A673 (cell line): Measurements from ENCODE around the gene SLC24A4. TPM values are rescaled to one million over a fixed set of nuclear protein-coding genes. Genes with fewer than 3 reads are reported as not detected.

Experiments used
- BruUV-seq: library from RNA; stranded (reverse); fragments of 400-500 nt; replicated peaks from 2 replicates; lab custom pipeline; 2021; lab: Mats Ljungman, UMichigan
- CTCF ChIA-PET: fragments of 300-600 bp; sonication (Branson Sonifier 250); formaldehyde crosslinking; loops from one replicate; lab custom pipeline; 2022; ENCODE audit warnings: antibody characterized with exemption; lab: Charles Lee
- POLR2A ChIA-PET: fragments of 300-600 bp; sonication (Branson Sonifier 250); formaldehyde crosslinking; loops from one replicate; lab custom pipeline; 2022; ENCODE audit warnings: antibody characterized with exemption; ENCODE audit not compliant: low non-redundant PET; lab: Charles Lee
- DNase-seq: peaks from one replicate; pipeline ENCODE4 v3.0.0-alpha.2; 2015; ENCODE audit warnings: low spot score
- H3K27ac ChIP-seq: fragments of 200-600 bp; sonication (generic); 2 replicates; pipeline ENCODE4 v1.5.1; 2016; ENCODE audit warnings: mixed run types, low read depth, mild to moderate bottlenecking, mixed read lengths, antibody characterized with exemption, low read length; ENCODE audit not compliant: poor library complexity, severe bottlenecking
- H3K27me3 ChIP-seq: fragments of 200-600 bp; sonication (generic); replicated peaks from 2 replicates; pipeline ENCODE4 v1.6.1; 2017; ENCODE audit warnings: mixed run types, low read depth, mild to moderate bottlenecking, mixed read lengths, antibody characterized with exemption, low read length; ENCODE audit not compliant: insufficient read depth, poor library complexity
- H3K36me3 ChIP-seq: fragments of 200-600 bp; sonication (generic); 2 replicates; pipeline ENCODE4 v1.6.1; 2016; ENCODE audit warnings: mixed run types, mild to moderate bottlenecking, mixed read lengths, antibody characterized with exemption, low read length; ENCODE audit not compliant: insufficient read depth, poor library complexity, severe bottlenecking
- H3K4me1 ChIP-seq: fragments of 200-600 bp; sonication (generic); 2 replicates; pipeline ENCODE4 v1.6.1; 2017; ENCODE audit warnings: mixed run types, mild to moderate bottlenecking, mixed read lengths, antibody characterized with exemption, low read length; ENCODE audit not compliant: insufficient read depth, poor library complexity, severe bottlenecking
- H3K4me3 ChIP-seq: fragments of 200-600 bp; sonication (generic); 2 replicates; pipeline ENCODE4 v1.5.1; 2016; ENCODE audit warnings: low read depth, mixed run types, mild to moderate bottlenecking, mixed read lengths, low read length; ENCODE audit not compliant: poor library complexity, severe bottlenecking
- H3K9me3 ChIP-seq: fragments of 200-600 bp; sonication (generic); 2 replicates; pipeline ENCODE4 v1.6.1; 2016; ENCODE audit warnings: mixed run types, low read depth, mild to moderate bottlenecking, mixed read lengths, antibody characterized with exemption, low read length; ENCODE audit not compliant: poor library complexity, severe bottlenecking
- EZH2 ChIP-seq: fragments of 200-600 bp; sonication (generic); IDR thresholded peaks from 2 replicates; pipeline ENCODE4 v1.6.1; 2017; ENCODE audit warnings: borderline replicate concordance, low read depth, mild to moderate bottlenecking, mixed read lengths, antibody characterized with exemption, low read length; ENCODE audit not compliant: poor library complexity, severe bottlenecking
- intact Hi-C: fragments of 100-400 bp; cut with micrococcal nuclease; formaldehyde crosslinking; loops from one replicate; pipeline ENCODE4 v1.10.0; 2022; ENCODE audit not compliant: unreplicated experiment
- total RNA-seq: library from RNA; stranded (reverse); gene quantifications from 2 replicates; pipeline ENCODE4 v1.2.3, GENCODE V29; 2021
- TF ChIP-seq, protein P1 (sequence below): fragments of 300-800, 200-600 bp; sonication (generic); conservative IDR thresholded peaks from 2 replicates; pipeline ENCODE4 v1.5.1; 2017; ENCODE audit warnings: low read depth, mild to moderate bottlenecking, antibody characterized with exemption, low read length, moderate library complexity, mixed read lengths

SLC24A4 gene
- total RNA-seq, 1 experiment from 2014 or later = 0.15 TPM

DNA sequence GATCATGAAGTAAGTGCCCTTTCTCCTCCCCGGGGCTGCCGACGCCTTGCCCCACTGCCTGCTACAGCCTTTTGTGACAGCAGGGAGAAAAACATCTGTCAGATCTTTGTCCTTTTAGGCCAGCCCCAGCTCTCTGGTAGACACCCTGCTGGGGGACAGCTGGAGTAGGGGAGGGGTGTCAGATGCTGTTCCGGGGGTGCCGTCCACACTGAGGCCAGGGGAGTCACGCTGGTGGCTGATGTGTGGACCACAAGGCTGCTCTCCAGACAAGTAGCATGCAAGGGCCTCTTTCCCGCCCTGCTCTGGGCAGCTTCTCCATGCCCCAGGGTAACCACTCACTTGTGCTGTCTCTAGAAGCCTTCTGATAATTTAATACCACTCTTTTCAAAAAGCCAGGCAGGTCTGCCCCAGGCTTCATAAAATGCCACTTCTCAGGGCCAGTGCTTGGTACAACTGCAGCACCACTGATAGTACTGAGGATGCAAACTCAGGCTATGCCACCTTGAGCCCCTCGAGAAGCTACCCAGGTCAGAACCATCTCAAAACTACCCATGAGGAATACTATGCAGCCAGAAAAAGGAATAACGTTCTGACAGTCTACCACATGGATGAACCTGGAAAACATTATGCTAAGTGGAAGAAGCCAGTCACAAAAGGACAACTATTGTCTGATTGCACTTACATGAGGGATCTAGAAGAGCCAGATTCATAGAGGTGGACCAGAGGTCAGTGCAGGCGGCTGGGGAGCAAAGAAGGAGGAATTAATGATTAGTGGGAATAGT lies 124.6 kb downstream of the SLC24A4 start:
- intact Hi-C loops = no loop called here
- ChIA-PET CTCF (no interaction called here), POLR2A (no interaction called here)
- Histone ChIP-seq H3K9me3 (no peaks in the 10 kb centered on the region), H3K27me3 (no peaks in the 10 kb centered on the region), H3K27ac (no peak overlapping the region), H3K4me1 (no peaks in the 10 kb centered on the region), H3K4me3 (no peak overlapping the region), H3K36me3 (no peaks in the 10 kb centered on the region)
- TF ChIP-seq EZH2 = no peak
- TF ChIP-seq, protein P1, sequence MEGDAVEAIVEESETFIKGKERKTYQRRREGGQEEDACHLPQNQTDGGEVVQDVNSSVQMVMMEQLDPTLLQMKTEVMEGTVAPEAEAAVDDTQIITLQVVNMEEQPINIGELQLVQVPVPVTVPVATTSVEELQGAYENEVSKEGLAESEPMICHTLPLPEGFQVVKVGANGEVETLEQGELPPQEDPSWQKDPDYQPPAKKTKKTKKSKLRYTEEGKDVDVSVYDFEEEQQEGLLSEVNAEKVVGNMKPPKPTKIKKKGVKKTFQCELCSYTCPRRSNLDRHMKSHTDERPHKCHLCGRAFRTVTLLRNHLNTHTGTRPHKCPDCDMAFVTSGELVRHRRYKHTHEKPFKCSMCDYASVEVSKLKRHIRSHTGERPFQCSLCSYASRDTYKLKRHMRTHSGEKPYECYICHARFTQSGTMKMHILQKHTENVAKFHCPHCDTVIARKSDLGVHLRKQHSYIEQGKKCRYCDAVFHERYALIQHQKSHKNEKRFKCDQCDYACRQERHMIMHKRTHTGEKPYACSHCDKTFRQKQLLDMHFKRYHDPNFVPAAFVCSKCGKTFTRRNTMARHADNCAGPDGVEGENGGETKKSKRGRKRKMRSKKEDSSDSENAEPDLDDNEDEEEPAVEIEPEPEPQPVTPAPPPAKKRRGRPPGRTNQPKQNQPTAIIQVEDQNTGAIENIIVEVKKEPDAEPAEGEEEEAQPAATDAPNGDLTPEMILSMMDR = no peak
- no TSS peak for BruUV-seq
- DNase-seq = no peak

DNA sequence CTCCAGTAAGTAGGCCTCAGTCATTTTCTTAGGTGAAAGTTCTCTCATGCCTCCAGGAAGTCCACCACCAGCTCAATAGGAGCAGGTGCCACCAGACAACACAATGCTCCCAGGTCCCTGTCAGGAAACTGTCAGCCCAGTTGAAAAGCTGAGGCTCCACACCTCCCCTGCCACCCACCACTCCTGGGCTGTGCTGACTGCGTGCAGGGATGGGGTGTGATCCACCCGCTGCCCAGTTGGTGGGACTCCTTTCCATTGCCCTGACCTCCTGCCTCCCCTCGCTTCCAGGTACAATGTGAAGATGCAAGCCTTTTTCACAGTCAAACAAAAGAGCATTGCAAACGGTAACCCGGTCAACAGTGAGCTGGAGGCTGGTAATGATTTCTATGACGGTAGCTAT lies 125.8 kb downstream of the SLC24A4 start:
- no peak for DNase-seq
- Histone ChIP-seq H3K36me3 (no peaks in the 10 kb centered on the region), H3K4me1 (no peaks in the 10 kb centered on the region), H3K27ac (no peak overlapping the region), H3K4me3 (no peak overlapping the region), H3K9me3 (no peaks in the 10 kb centered on the region), H3K27me3 (no peaks in the 10 kb centered on the region)
- TF ChIP-seq, protein P1 = no peak
- TF ChIP-seq EZH2 = no peak
- ChIA-PET CTCF (no interaction called here), POLR2A (no interaction called here)
- BruUV-seq = no TSS peak
- intact Hi-C loops = no loop called here

DNA sequence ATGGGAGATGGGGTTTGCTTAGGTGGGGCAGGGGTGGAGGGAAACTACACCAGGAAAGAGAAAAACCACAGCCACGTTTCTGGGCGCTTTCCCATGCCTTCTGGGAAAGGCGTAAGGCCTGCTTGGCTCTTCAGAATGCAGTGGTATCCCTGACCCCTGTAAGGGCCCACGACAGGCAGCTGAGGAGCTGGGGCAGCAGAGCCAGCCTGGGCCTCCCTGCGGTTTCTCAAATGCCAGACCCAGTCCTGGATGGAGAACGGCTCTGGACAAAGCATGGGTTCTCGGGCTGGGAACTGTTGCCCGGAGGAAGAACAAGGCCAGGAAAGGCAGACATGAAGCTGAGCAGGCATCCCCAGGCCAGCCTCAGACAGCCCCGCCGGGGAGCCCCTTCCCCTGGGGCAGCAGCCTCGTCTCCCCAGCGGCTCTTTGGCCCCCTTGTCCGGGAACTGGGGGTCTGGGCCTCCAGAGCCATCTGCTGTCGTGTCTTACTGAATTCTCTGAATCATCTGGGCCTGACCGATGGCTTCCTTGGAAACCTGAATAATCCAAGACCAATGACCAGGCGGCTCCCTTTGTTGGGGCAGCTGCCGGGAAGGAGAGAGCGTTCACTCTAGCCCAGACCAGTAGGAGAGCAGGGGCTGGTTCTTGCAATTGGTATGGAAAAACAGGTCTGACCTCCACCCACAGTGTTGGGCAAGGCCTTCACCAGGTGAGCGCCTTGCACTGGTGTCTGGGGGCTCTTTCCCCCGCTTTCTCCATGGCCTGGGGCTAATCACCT lies 126.6 kb downstream of the SLC24A4 start:
- BruUV-seq = no TSS peak
- Histone ChIP-seq H3K36me3 (no peaks in the 10 kb centered on the region), H3K4me1 (no peaks in the 10 kb centered on the region), H3K27me3 (no peaks in the 10 kb centered on the region), H3K27ac (no peak overlapping the region), H3K4me3 (no peak overlapping the region), H3K9me3 (no peaks in the 10 kb centered on the region)
- intact Hi-C loops = no loop called here
- TF ChIP-seq EZH2 = no peak
- TF ChIP-seq, protein P1 = no peak
- no peak for DNase-seq
- ChIA-PET CTCF (no interaction called here), POLR2A (no interaction called here)
